ENCODE results near the gene IFT81. TPM values are rescaled to one million over a fixed set of nuclear protein-coding genes. Genes with fewer than 3 reads are reported as not detected.

The IFT81 gene
- total and polyA plus RNA-seq, 2 of the 13 experiments (the other 11 are each of a cell fraction or from before 2014, with no cell fraction given), result 4.2 to 13.0 TPM

DNA sequence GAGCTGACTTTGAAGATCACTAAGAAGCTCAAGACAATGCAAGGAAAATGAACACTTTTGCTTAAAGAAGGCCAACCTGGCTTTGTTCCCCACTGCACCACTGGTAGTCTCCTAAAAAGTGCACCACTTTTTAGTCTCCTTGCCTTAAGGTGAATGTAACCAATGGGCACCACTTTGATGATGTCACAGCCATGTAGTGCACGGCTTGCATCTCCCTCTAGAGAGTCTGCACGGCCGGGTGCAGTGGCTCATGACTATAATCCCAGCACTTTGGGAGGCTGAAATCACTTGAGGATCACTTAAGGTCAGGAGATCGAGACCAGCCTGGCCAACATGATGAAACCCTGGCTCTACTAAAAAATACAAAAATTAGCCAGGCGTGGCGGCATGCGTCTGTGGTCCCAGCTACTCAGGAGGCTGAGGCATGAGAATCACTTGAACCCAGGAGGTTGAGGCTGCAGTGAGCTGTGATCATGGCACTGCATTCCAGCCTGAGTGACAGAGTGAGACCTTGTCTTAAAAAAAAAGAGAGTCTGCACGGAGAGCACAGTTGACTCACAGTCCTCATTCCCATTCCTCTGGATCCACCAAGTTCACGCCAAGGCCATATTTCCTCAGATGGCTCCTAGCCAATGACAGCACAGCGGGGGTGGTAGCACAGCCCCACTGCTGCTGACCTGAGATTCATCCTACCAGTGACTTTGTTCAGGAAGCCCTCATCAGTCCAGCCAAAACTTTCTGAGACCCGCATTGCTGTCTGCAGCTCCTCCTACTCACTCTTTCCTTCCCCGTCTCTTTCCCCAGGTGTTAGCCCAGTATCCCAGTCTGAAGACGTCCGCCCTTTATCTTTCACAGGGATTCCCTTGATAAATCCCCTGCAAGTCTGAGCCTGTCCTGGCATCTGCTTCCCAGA lies 16.5 kb upstream of the IFT81 start (continued):
- no peak for TF ChIP-seq SNAPC4 (CRISPR knock-in tag; IDR thresholded peaks at IDR 0.05)
- TF ChIP-seq ZBTB38 (CRISPR knock-in tag; IDR thresholded peaks at IDR 0.05), result 0 out of 2 replicates have a peak, but pooled peaks have one; percentile 15
- no peak for TF ChIP-seq ZNF24 (IDR thresholded peaks at IDR 0.05)
- TF ChIP-seq CREB1 (IDR thresholded peaks at IDR 0.05), result peak; percentile 59; the same call in 1 of the 2 replicates
- no peak for TF ChIP-seq CREB1 (CRISPR knock-in tag; IDR thresholded peaks at IDR 0.05)
- peak in 1 of 2 experiments; percentile 29; a peak in 1 of 4 replicates for TF ChIP-seq POLR2A (IDR thresholded peaks at IDR 0.05; ENCODE audit: insufficient read depth in 1 of 2, low read depth in 2 of 2, low read length in 2 of 2)
- no peak for TF ChIP-seq PAWR (CRISPR knock-in tag; IDR thresholded peaks at IDR 0.05; ENCODE audit: borderline replicate concordance)
- no peak for TF ChIP-seq RFXAP (CRISPR knock-in tag; IDR thresholded peaks at IDR 0.05; ENCODE audit: borderline replicate concordance)
- 0 out of 2 replicates have a peak, but pooled peaks have one; percentile 14 for TF ChIP-seq RXRA (CRISPR knock-in tag; IDR thresholded peaks at IDR 0.05)
- TF ChIP-seq SAP130 (CRISPR knock-in tag; IDR thresholded peaks at IDR 0.05; ENCODE audit: low read depth), result no peak
- TF ChIP-seq, protein P1, sequence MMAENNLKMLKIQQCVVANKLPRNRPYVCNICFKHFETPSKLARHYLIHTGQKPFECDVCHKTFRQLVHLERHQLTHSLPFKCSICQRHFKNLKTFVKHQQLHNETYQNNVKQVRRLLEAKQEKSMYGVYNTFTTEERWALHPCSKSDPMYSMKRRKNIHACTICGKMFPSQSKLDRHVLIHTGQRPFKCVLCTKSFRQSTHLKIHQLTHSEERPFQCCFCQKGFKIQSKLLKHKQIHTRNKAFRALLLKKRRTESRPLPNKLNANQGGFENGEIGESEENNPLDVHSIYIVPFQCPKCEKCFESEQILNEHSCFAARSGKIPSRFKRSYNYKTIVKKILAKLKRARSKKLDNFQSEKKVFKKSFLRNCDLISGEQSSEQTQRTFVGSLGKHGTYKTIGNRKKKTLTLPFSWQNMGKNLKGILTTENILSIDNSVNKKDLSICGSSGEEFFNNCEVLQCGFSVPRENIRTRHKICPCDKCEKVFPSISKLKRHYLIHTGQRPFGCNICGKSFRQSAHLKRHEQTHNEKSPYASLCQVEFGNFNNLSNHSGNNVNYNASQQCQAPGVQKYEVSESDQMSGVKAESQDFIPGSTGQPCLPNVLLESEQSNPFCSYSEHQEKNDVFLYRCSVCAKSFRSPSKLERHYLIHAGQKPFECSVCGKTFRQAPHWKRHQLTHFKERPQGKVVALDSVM (CRISPR knock-in tag; IDR thresholded peaks at IDR 0.05), result peak; percentile 80
- TF ChIP-seq ZNF10 (CRISPR knock-in tag; IDR thresholded peaks at IDR 0.05; ENCODE audit: borderline replicate concordance, low read depth), result no peak
- no peak for TF ChIP-seq ZMYM2 (CRISPR knock-in tag; IDR thresholded peaks at IDR 0.05)
- TF ChIP-seq, protein P2, sequence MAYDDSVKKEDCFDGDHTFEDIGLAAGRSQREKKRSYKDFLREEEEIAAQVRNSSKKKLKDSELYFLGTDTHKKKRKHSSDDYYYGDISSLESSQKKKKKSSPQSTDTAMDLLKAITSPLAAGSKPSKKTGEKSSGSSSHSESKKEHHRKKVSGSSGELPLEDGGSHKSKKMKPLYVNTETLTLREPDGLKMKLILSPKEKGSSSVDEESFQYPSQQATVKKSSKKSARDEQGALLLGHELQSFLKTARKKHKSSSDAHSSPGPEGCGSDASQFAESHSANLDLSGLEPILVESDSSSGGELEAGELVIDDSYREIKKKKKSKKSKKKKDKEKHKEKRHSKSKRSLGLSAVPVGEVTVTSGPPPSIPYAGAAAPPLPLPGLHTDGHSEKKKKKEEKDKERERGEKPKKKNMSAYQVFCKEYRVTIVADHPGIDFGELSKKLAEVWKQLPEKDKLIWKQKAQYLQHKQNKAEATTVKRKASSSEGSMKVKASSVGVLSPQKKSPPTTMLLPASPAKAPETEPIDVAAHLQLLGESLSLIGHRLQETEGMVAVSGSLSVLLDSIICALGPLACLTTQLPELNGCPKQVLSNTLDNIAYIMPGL (CRISPR knock-in tag; IDR thresholded peaks at IDR 0.05; ENCODE audit: borderline replicate concordance in 1 of 2, low read depth in 1 of 2), result no peak
- no peak for TF ChIP-seq SSRP1 (CRISPR knock-in tag; IDR thresholded peaks at IDR 0.05)
- no peak for TF ChIP-seq MTA1 (CRISPR knock-in tag; IDR thresholded peaks at IDR 0.05; ENCODE audit: borderline replicate concordance)
- TF ChIP-seq USF2 (IDR thresholded peaks at IDR 0.05; ENCODE audit: low read depth, low read length), result no peak
- TF ChIP-seq USF2 (CRISPR knock-in tag; IDR thresholded peaks at IDR 0.05; ENCODE audit: borderline replicate concordance), result no peak

Data from HepG2 (cell line).